Measurements from ENCODE around the gene DNAJC9.

Gene DNAJC9

GRCh38 chr10:73238990-73239566 is 8.0 kb downstream of the DNAJC9 start:
- no peak for DNase-seq

DNA sequence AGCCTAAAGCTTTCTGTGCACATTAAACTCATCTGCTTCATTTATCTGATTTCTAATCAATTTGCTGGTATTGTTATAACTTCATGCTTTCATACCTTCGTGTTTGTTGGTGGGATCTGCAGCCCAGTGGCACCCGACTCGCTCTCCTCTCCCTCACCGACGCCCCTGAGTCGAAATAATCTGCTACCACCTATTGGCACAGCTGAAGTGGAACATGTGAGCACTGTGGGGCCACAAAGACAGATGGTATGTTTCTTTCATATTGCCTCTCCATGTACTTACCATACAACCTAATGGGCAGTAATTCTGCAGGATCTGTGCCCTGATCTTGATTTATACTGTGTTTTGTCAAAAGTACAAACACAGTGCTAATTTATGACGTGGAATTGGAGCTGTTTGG is 12.4 kb downstream of the DNAJC9 start:
- DNase-seq, result no peak

- DNase-seq, result no peak
These were observed 13.2 kb downstream of the DNAJC9 start for GRCh38 chr10:73233883-73234282.

DNA sequence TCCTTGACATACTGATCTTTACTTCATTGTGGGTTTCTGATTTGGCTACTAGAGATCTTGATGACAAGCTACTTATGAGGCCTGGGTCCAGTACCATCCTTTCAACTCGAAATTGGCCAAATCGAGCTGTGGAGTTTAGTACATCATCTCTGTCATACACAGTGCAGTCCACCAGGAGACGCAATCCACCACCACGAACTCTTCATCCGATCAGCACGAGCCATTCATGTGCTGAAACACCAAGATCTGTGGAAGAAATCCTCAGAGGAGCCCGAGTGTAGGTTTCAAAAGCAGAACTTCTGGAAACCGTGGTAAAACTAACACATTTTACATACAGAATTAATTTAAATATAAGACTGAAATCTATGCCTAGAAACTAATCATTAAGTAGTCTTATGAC is 14.2 kb downstream of the DNAJC9 start:
- no peak for DNase-seq

DNA sequence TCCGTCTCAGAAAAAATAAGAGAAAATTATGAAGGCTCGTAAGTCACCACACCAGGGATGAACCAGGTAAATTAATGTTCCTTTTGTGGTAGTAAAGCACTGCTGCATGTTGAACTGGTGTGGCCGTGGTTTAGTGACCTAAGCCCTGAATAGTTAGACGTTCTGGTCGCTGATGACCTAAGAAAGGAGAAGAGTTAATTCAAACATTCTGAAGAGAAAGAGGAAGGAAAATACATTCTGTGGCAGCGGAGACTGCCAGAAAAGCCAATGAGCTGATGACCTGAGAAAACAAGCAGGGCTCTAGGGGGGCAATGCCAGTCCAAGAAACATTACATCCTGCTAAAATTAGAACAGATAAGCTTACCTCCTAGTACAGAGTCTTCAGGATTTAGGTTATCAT is 17.5 kb downstream of the DNAJC9 start:
- DNase-seq, result no peak

DNA sequence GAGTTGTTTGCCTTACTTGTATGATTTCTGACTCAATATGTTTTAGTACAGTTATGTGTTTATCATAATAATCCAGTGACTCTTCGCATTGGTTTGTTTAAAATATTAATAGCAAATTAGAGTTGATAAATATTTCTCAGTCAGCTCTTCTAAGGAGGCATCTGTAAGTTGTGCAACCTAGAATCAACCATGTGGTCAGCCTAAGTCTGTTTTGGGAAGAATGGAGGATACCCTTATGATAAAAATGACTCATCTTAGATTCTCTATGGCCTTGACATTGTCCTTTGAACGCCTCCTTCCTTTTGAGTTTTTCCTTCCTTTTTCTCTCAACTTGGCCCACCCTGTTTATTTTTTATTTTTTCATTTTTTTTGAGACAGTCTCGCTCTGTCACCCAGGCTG is 18.8 kb downstream of the DNAJC9 start:
- no peak for DNase-seq

GRCh38 chr10:73226663-73227062 is 20.4 kb downstream of the DNAJC9 start:
- DNase-seq, result no peak

GRCh38 chr10:73225518-73225917 is 21.5 kb downstream of the DNAJC9 start:
- DNase-seq, result no peak

DNA sequence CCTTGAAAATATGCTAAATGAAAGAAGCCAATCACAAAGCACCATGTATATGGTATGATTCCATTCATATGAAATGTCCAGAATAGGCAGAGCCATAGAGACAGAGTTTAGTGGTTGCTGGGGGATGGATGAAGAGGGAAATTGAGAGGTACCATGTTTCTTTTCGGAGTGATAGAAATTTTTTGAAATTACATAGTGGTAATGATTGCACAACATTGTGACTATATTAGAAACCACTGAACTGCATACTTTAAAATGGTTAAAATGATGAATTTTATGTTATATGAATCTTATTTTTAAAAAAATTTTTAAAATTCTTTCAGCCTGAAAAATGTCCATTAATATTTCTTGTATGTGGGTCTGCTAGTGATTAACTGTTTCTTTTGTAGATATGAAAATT is 26.1 kb downstream of the DNAJC9 start:
- DNase-seq, result no peak

- no peak for DNase-seq
These were observed 27.7 kb downstream of the DNAJC9 start for GRCh38 chr10:73219384-73219783.

DNA sequence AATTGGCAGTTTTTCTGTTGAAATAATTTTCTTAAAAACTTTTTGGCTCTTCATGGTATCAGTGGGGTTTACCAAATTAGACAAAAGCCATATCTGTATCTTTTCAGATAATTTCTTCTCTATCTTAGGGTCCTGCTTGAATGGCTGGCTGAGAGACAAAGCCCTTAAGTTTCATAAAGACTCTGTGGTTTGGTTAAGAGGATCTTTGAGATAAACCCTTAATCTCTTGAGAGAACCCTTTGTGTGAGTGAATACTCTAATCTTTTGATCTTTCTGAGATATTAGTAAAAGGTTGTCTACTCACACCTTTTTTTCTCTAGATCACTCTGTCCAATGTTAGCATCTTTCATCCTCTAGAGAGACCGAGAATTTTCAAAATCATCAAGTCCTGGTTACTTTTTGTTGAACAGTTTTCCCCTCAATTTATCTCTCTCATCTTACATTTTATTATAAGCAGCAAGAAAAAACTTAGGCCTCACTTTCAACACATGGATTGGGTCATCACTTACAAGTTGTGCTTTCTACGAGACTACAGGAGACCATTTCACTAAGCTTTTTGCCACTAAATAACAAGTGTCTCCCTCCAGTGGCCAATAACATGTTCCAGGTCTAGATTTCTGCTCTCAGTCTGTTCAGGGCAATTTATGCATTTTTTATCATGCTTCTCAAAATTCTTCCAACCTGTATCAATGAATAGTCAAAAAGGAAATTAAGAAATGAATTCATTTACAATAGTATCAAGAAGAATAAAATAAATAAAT is 28.4 kb downstream of the DNAJC9 start:
- DNase-seq, result no peak

- no peak for DNase-seq
These were observed 29.4 kb downstream of the DNAJC9 start for GRCh38 chr10:73217628-73218027.

DNA sequence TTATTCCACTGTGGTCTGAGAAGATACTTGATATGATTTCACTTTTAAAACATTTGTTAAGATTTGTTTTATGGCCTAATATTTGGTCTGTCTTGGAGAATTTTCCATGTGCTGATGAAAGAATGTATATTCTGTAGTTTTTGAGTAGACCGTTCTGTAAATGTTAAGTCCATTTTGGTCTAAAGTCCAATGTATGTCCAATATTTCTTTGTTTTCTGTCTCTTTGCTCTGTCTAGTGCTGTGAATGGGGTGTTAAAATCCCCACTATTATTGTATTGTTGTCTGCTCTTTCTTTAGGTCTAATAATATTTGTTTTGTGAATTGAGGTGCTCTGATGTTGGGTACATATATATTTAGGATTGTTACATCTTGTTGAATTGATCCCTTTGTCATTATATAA is 31.3 kb downstream of the DNAJC9 start:
- no peak for DNase-seq

DNA sequence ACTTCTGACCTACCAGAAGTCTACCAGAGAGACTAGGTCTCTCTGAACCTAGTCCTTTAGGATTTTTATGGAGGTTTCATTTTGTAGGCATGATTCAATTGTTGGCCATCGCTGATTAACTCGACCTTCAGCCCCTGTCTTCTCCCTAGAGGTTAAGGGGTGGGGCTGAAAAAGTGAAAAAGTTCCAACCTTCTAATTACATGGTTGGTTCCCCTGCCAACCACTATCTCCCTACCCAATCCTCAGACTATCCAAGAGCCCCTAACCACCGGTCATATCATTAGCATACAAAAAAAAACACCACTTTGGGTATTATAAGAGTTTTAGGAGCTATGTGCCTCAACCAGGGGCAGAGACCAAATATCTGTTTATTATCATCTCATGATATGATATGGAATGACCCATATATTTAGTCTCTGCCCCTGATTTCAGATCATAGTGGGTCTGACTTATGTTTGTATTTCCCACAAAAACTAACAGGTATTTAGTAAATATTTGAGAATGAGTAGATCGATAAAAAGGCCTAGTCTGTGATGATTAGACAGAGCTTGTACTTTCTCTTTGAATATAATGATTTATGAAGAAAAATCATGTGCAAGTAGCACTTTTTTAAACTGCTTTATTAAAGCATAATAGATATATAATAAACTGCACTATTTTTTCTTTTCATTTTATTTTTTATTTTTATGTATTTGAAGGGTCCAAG is 35.8 kb downstream of the DNAJC9 start:
- no peak for DNase-seq

- no peak for DNase-seq
These were observed 36.5 kb downstream of the DNAJC9 start for GRCh38 chr10:73210395-73211105.

DNA sequence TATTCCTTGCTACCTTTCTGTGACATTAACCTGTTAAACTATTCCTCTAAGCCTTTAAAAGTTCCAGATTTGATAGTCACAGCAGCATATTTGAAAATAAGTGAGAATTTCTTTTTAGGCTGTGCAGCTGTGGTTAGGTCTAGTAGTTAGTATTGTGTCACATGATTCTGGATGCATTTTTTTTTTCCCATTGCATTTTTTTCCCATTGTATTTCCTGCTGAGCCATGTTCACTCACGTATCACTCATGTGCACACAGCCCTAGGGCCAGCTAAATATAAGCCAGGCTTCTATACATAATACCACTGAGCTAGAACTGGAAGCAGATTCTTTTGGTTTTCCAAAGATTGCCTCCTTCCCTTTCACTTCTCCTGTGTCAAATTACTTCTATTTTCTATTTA is 37.4 kb downstream of the DNAJC9 start:
- DNase-seq, result no peak

DNA sequence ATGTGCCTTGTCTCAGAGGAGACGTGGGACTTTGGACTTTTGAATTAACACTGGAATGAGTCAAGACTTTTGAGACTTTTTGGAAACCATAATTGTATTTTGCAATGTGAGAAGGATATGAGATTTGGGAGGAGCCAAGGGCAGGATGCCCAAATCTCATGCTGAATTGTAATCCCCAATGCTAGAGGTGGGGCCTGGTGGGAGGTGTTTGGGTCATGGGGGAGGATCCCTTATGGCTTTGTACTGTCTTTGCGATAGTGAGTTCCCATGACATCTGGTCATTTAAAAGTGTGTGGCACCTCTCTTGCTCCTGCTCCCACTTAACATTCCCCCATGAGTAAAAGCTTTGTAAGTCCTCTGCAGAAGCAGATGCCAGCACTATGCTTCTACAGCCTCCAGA is 39.2 kb downstream of the DNAJC9 start:
- DNase-seq, result no peak

DNA sequence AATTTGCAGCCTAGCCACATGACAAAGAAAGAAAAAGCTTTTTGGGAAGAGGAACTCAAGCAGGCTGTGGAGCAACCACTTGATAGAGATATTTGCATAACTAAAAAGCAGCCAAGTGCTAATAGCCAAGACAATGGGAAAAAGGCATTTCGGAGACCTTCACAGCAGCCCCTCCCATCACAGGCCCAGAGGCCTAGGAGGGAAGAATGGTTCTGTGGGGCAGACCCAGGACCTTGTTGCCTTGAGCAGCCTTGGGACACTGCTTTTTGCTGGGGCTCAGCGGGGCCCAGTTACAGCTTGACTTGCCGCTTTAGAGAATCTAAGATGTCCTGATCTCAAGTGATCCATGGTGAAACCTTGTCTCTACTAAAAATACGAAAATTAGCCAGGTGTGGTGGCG is 40.7 kb downstream of the DNAJC9 start:
- no peak for DNase-seq

DNA sequence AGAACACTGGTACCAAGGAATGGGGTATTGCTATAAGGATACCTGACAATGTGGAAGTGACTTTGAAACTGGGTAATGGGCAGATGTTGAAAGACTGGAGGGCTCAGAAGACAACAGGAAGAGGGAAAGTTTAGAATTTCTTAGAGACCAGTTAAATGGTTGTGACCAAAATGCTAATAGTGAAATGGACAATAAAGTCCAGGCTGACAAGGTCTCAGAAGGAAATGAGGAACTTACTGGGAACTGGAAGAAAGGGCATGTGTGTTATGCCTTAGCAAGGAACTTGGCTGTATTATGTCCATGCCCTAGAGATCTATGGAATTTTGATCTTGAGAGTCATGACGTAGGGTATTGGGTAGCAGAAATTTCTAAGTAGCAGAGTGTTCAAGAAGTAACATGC is 41.2 kb downstream of the DNAJC9 start:
- DNase-seq, result no peak

DNA sequence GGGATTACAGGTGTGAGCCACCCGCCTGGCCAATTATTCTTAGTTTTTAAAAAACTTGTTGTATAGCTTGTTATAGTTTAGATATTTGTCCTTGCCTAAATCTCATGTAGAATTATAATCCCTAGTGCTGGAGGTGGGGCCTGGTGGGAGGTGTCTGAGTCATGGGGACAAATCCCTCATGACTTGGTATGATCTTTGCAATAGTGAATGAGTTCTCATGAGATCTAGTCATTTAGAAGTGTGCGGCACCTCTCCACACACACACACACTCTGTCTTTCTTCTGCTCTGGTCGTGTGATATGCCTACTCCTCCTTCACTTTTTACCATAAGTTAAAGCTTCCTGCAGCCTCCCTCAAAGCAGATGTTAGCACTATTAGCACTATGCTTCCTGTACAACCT is 42.0 kb downstream of the DNAJC9 start:
- no peak for DNase-seq
